Measurements from ENCODE around the gene PSD2. TPM values are rescaled to one million over a fixed set of nuclear protein-coding genes. Genes with fewer than 3 reads are reported as not detected.

PSD2 gene
- total RNA-seq: under 1 TPM in 2 of 4 donors, not detected in 2; 0.06 to 0.11 TPM
- 0.02 TPM for polyA plus RNA-seq
- long read RNA-seq, donor 1: 0 reads
- long read RNA-seq, donor 2: 0 reads
- long read RNA-seq, donor 3: 0 reads
- long read RNA-seq, donor 4, partial matches to known transcripts: 0 of 1 reads
- long read RNA-seq, donor 4, other reads (novel, unspliced or antisense): 1 of 1 reads

DNA sequence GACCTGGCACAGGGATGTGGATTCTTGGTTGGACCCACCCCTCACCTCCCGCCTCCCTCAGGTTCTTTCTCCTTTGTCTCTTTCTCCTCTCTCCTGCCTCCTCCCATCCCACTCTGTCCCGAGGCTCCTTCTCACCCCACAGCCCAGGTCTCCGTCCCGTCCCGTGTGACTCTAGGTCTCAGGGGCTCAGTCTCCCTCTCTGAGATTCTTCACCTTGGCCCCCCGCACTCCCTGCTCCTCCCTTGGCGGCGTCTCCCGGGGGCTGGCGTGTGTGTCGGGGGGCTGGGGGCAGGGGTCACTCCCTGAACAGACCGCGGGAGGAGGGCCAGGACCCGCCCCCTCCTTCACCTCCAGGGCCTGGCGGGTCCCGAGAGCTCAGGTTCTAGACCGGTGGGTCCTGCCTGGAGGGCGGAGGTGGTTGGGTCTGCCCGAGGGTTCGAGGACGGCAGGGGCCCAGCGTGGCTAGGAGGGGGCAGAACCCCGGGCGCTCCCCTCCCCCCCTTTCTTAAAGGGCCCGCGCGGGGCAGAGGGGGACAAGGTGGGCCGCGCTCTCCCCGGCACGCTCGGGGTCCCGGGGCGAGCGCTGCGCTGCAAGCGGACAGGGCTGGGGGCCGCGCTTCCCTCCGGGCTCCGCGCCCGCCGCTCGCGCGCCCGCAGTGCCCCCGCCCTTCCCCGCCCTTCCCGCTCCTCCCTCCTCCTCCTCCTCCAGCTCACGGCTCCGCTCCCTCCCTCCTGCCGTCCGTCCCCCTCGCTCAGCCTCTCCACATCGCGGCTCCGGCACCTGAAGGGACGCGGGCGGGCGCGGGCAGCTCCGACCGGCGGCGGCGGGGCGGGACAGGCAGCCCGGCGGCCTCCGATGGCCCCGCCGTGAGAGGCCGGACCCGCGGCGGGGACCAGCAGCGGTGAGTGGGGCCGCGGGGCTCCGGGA lies at the start of gene PSD2:
Gene PSD2 (plus strand): TSS at position 735 of the 928 bp plus-strand sequence. CDS start 13,633 bp downstream, outside the sequence.
- ATAC-seq (peak; percentile 44 to 60), DNase-seq (peak; percentile 43 to 73 (median 72))
- no peaks in the 10 kb centered on the region for H3K4me1 ChIP-seq (ENCODE audit: control insufficient read depth, insufficient read depth, low read length)
- 3% methylated on average over 82 of the region's 83 CpGs for WGBS
- H3K4me3 ChIP-seq (ENCODE audit: low read length): peak within 1 kb of the TSS; percentile 50
- no peaks in the 10 kb centered on the region for H3K9me3 ChIP-seq (ENCODE audit: control insufficient read depth, low read length)
- no peaks in the 10 kb centered on the region for H3K27me3 ChIP-seq (ENCODE audit: control insufficient read depth, insufficient read depth)
- H3K27ac ChIP-seq (ENCODE audit: low read length): no peak within 1 kb of the TSS
- intact Hi-C loops (cut with DNase I): no loop called here

DNA sequence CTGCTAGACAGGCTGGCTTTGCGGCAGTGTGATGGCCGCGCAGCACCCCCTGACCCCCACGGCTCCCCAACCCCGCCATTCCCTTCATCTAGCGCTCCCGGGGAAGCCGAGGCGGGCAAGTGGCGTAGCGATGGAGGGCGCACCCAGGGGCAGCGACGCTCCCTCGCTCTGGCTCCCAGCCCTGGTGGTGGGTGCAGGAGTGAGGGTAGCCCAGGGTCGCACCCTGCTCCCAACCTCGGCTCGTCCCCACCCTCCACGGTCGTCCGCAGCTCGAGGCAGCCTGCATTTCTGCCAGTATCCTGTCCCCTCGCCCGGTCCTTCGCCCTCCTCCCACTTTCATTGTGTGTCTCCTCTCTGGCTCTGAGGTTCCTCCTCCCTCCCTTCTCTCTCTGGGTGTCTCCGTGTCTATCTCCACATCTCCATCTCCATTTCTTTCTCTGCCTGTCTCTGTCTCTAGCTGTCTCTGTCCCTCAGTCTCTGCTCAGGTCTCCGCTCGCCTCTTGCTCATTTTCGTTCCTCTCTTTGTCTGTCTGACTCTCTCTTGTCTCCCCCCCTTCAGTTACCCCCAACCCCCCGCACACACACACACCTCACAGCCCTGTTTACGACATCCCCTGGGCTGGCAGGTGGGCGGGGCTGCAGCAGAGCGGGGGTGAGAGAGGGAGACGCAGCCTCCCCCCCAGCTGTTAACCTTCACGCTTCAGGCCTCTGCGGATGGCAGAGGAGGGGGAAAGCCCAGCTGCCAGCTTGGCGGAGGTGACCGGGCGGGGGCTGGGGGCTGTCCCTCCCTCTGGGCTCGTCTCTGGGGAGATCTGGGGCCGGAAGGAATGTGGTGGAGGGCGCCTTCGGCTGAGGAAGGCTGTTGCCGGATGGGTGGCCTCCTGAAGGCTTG lies 48.7 kb upstream of the PSD2 start:
- peak overlapping the region; percentile 34 for H3K4me3 ChIP-seq (ENCODE audit: low read length)
- H3K27me3 ChIP-seq (ENCODE audit: control insufficient read depth, insufficient read depth): no peaks in the 10 kb centered on the region
- under 1% methylated on average over 44 of the region's 44 CpGs for WGBS
- H3K27ac ChIP-seq (ENCODE audit: low read length): no peak overlapping the region
- peak in 1 of 2 donors; percentile 15 for ATAC-seq
- H3K9me3 ChIP-seq (ENCODE audit: control insufficient read depth, low read length): no peaks in the 10 kb centered on the region
- H3K4me1 ChIP-seq (ENCODE audit: control insufficient read depth, insufficient read depth, low read length): peaks cover 5% of the 10 kb centered on the region
- intact Hi-C loops (cut with DNase I): loop anchor here in 1 of 4 donors (5.0 kb wide), 1 partner anchor 35 kb away; no protein-coding TSS in a partner anchor
- DNase-seq: peak in 1 of 3 donors; percentile 47

DNA sequence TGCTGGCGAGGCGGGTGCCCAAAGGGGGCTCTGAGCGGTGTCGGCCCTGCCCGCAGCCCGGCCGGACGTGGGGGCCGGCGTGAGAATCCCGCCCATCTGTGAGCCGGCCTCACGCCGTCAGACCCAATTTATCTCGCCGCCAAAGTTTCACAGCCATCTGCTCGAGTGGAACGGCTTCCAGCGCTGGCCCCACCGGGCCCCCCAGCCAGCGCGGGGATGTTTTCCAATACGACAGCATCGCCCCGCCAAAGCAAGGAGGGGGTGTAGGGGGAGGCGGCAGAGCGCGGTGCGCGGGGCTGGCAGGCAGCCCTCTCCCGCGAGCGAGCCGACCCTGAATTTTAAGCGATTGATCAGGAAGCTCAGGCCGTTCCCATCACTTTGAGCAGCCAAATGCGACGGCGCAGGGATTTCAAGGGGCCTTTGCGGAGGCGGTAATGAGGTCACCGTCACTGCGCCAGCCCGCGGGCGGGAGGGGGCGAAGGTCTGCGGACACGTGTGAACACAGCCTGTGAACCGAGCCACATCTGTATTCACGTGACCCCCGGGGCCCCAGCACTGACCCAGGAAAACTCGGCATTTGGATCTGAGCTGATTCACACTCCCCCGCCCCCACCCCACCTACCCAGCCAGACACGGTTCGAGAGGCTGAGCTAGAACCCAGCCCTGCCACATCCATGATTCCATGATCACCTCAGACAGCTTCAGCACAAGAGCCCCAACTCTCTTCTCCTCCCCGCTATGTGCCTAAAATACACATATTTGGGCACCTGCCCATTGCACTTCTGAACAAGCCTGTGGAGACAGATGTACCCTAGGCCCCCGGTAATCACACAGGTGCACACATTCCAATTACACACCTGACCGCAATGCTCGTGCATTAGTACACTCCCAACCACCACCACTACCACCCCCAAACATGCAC lies 47.8 kb upstream of the PSD2 start:
- Histone ChIP-seq H3K4me1 (ENCODE audit: control insufficient read depth, insufficient read depth, low read length) (peaks cover 5% of the 10 kb centered on the region), H3K4me3 (ENCODE audit: low read length) (peak overlapping the region; percentile 34), H3K27ac (ENCODE audit: low read length) (no peak overlapping the region), H3K9me3 (ENCODE audit: control insufficient read depth, low read length) (no peaks in the 10 kb centered on the region), H3K27me3 (ENCODE audit: control insufficient read depth, insufficient read depth) (no peaks in the 10 kb centered on the region)
- ATAC-seq (peak; percentile 4 to 29), DNase-seq (peak; percentile 69 to 82 (median 77))
- intact Hi-C loops (cut with DNase I): loop anchor here in 1 of 4 donors (5.0 kb wide), 1 partner anchor 36 kb away; no protein-coding TSS in a partner anchor
- WGBS: 3% methylated on average over 60 of the region's 60 CpGs

DNA sequence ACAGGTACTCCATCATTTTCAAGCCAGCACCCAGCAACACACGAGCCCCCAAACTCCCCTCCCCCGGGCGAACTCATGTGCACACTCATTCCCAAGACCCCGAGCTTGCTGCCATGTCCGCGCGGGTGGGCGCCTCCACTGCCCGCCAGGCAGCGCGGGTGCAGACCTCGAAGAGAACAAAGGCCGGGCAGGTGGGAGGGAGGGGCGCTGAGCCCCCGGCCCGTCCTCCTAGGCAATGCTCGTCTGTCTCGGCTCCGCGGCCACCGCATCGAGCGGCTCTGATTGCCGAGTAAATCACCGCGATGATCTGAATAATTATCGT lies 47.1 kb upstream of the PSD2 start:
- intact Hi-C loops (cut with DNase I): loop anchor here in 1 of 4 donors (5.0 kb wide), 1 partner anchor 36 kb away; no protein-coding TSS in a partner anchor

DNA sequence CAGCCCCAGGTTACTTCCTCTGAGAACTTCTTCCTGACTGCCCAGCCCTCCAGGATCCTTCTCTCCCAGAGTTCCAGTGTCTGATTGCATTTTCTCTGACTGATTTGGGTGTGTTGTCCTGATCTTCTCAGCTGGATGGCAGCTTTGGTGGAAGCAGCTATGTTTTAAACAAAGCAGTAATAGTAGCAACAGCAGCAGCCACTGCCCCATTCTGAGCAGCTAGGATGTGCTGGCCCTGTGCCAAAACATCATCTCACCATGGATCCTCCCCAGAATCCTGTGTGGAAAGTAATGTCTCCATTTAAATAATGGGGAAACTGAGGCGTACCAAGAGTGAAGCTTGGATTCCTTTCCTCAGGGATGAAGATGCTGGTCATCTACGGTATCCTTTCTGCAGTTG lies 46.4 kb upstream of the PSD2 start:
- Histone ChIP-seq H3K4me1 (ENCODE audit: control insufficient read depth, insufficient read depth, low read length) (peaks cover 5% of the 10 kb centered on the region), H3K27me3 (ENCODE audit: control insufficient read depth, insufficient read depth) (no peaks in the 10 kb centered on the region), H3K4me3 (ENCODE audit: low read length) (no peak overlapping the region), H3K9me3 (ENCODE audit: control insufficient read depth, low read length) (no peaks in the 10 kb centered on the region), H3K27ac (ENCODE audit: low read length) (no peak overlapping the region)
- ATAC-seq: no peak
- 94% methylated on average over 2 of the region's 2 CpGs for WGBS
- intact Hi-C loops (cut with DNase I): loop anchor here in 1 of 4 donors (5.0 kb wide), 1 partner anchor 37 kb away; no protein-coding TSS in a partner anchor
- DNase-seq: no peak

More for the DNA sequence above, 47.1 kb upstream of the PSD2 start:
- Histone ChIP-seq H3K27me3 (ENCODE audit: control insufficient read depth, insufficient read depth) (no peaks in the 10 kb centered on the region), H3K4me3 (ENCODE audit: low read length) (no peak overlapping the region), H3K4me1 (ENCODE audit: control insufficient read depth, insufficient read depth, low read length) (peaks cover 5% of the 10 kb centered on the region), H3K27ac (ENCODE audit: low read length) (no peak overlapping the region), H3K9me3 (ENCODE audit: control insufficient read depth, low read length) (no peaks in the 10 kb centered on the region)
- ATAC-seq (no peak), DNase-seq (no peak)
- WGBS: 47% methylated on average over 27 of the region's 27 CpGs

DNA sequence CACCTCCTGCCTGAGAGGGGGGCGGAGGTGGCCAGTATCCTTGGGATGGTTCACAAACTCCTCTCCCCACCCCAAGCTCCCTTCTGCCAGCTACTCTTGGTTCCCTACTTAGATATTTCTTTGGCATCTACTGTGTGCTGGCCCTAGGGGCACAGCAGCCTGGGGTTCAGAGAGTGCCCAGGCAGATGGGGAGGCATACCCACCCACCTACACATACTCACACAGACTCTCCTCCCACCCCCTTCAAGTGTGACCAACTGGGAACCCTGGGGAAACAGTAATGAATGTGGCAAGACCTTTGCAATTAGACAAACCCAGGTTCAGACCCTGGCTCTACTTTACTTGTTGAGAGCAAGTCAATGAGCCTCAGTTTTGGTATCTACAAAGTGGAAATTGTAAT lies 44.4 kb upstream of the PSD2 start:
- intact Hi-C loops (cut with DNase I): no loop called here
- Histone ChIP-seq H3K4me1 (ENCODE audit: control insufficient read depth, insufficient read depth, low read length) (peaks cover 3% of the 10 kb centered on the region), H3K4me3 (ENCODE audit: low read length) (no peak overlapping the region), H3K9me3 (ENCODE audit: control insufficient read depth, low read length) (no peaks in the 10 kb centered on the region), H3K27me3 (ENCODE audit: control insufficient read depth, insufficient read depth) (no peaks in the 10 kb centered on the region), H3K27ac (ENCODE audit: low read length) (no peak overlapping the region)
- ATAC-seq (no peak), DNase-seq (no peak)
- WGBS: 96% methylated on average over 1 of the region's 1 CpG

DNA sequence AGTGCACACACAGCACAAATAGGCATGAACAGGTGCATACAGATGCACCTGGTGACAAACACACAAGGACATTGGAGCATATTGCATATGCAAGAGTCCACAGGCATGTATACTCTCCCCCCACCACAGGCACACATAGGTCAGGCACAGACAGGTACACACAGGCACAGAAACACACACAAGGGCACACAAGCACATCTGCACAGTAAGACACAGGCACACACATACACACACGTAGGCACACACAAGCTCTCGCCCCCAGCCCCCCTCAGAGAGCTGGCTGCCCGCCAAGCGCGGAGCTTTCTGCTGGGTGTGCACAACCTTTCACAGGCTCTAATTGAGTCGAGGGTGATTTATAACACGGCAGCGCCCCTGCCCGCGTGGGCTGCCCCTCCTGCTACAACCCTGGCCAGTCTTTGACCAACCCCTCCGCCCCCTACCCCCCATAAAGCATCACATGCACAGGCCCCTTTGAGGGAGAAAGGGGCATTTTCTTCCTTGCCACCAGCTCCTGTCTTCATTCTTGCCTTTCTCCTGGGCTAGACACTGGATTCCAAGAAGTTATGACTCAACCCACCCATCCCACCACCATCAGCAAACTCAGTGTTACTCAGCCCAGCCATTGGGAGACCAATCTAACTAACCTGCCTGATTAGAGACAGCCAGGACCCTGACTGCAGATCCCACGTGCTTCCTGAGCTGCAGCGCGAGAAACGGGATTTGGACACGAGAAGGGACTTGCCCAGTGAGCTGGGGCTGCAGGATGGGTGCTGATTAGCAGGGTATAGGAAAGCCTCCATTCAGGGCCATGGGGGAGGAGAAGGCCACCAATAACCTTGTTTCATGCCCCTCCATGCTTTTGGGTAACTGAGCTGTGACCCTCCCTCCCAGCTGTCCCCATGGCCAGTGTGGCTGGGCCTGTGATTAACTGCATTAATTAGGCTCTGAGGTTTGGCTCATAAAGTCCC lies 42.8 kb upstream of the PSD2 start:
- ATAC-seq: no peak
- no peak overlapping the region for H3K27ac ChIP-seq (ENCODE audit: low read length)
- no peak overlapping the region for H3K4me3 ChIP-seq (ENCODE audit: low read length)
- intact Hi-C loops (cut with DNase I): no loop called here
- H3K27me3 ChIP-seq (ENCODE audit: control insufficient read depth, insufficient read depth): no peaks in the 10 kb centered on the region
- DNase-seq: peak in 1 of 3 donors; percentile 57
- H3K4me1 ChIP-seq (ENCODE audit: control insufficient read depth, insufficient read depth, low read length): no peaks in the 10 kb centered on the region
- H3K9me3 ChIP-seq (ENCODE audit: control insufficient read depth, low read length): no peaks in the 10 kb centered on the region
- WGBS: 43% methylated on average over 16 of the region's 16 CpGs

DNA sequence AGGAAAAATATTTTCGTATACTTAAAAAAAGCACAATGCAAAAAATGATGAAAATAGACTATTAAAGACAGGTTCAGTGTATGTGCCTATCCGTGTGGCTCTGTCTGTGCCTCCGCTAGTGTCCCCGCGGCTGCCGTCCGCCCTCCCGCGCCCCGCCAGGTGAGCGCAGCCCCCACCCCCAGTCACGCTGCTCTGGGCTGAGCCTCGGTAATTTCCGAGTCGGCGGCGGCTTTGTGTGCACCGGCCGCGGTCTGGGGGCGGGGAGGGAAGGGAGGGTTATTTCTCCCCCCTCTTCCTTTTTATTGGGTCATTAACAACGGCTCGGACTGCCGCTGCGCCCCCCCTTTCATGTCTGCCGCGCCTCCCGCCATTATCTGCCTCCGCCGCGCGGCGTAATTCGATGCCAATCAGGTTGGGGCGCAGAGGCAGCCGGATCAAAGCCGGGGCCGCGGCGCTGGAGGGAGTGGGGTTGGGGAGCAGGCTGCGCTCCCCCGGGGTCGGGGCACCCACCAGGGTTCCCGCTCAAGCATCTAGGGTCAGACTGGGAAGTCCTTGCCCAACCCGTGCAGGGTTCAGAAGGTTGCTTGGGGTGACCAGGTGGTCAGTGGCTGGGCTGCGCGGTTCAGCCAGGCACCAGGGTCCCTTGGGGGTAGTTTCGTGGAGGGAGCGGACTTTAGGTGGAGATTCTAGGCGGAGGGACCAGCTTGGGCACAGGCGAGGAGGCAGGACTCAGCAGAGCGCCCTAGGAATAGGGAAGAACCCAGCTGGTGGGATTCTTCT lies 39.5 kb upstream of the PSD2 start:
- WGBS: 14% methylated on average over 52 of the region's 52 CpGs
- DNase-seq: no peak
- intact Hi-C loops (cut with DNase I): no loop called here
- H3K27me3 ChIP-seq (ENCODE audit: control insufficient read depth, insufficient read depth): no peaks in the 10 kb centered on the region
- H3K4me3 ChIP-seq (ENCODE audit: low read length): peak overlapping the region; percentile 42
- no peaks in the 10 kb centered on the region for H3K4me1 ChIP-seq (ENCODE audit: control insufficient read depth, insufficient read depth, low read length)
- H3K27ac ChIP-seq (ENCODE audit: low read length): no peak overlapping the region
- no peaks in the 10 kb centered on the region for H3K9me3 ChIP-seq (ENCODE audit: control insufficient read depth, low read length)
- no peak for ATAC-seq

DNA sequence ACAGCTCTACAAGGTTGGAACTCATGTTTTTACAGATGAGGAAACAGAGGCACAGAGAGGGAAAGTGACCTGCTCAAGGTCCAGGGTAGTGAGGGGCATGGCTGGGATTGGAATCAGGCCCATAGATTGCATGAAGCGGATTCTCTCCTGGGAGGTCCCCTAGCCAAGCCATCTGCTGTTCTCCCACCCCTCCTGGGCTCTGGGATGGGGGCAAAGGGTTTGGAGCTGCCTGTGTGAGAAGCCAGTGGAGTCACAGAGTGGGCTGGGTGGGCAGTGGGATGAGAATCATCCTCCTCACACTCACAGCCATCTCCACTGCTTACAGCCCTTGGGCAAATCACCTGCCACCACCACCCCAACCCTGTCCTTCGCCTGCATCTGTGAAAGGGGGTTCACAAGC lies 38.6 kb upstream of the PSD2 start:
- H3K9me3 ChIP-seq (ENCODE audit: control insufficient read depth, low read length): no peaks in the 10 kb centered on the region
- ATAC-seq (no peak), DNase-seq (no peak)
- no peaks in the 10 kb centered on the region for H3K4me1 ChIP-seq (ENCODE audit: control insufficient read depth, insufficient read depth, low read length)
- H3K4me3 ChIP-seq (ENCODE audit: low read length): no peak overlapping the region
- intact Hi-C loops (cut with DNase I): no loop called here
- no peaks in the 10 kb centered on the region for H3K27me3 ChIP-seq (ENCODE audit: control insufficient read depth, insufficient read depth)
- 97% methylated on average over 2 of the region's 2 CpGs for WGBS
- H3K27ac ChIP-seq (ENCODE audit: low read length): no peak overlapping the region
